ENCODE results near the gene FRMD5.

GRCh38 chr15:43939070-43939469 lies 256.0 kb downstream of the FRMD5 start:
- TF ChIP-seq CTCF (IDR thresholded peaks at IDR 0.05; ENCODE audit: borderline replicate concordance, extremely low read depth, low read length, poor library complexity, severe bottlenecking) = peak; percentile 20
- TF ChIP-seq EZH2 (IDR thresholded peaks at IDR 0.05; ENCODE audit: borderline replicate concordance, low read depth, low read length, severe bottlenecking) = no peak
